Measurements from ENCODE around the gene ATP2B2.

- TF ChIP-seq, protein P1, sequence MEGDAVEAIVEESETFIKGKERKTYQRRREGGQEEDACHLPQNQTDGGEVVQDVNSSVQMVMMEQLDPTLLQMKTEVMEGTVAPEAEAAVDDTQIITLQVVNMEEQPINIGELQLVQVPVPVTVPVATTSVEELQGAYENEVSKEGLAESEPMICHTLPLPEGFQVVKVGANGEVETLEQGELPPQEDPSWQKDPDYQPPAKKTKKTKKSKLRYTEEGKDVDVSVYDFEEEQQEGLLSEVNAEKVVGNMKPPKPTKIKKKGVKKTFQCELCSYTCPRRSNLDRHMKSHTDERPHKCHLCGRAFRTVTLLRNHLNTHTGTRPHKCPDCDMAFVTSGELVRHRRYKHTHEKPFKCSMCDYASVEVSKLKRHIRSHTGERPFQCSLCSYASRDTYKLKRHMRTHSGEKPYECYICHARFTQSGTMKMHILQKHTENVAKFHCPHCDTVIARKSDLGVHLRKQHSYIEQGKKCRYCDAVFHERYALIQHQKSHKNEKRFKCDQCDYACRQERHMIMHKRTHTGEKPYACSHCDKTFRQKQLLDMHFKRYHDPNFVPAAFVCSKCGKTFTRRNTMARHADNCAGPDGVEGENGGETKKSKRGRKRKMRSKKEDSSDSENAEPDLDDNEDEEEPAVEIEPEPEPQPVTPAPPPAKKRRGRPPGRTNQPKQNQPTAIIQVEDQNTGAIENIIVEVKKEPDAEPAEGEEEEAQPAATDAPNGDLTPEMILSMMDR (IDR thresholded peaks at IDR 0.05; ENCODE audit: low read depth, low read length): no peak
- TF ChIP-seq, protein P2, sequence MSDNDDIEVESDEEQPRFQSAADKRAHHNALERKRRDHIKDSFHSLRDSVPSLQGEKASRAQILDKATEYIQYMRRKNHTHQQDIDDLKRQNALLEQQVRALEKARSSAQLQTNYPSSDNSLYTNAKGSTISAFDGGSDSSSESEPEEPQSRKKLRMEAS (IDR thresholded peaks at IDR 0.05; ENCODE audit: low read depth, low read length): peak; percentile 61; the same call in 1 of the 2 replicates
- TF ChIP-seq POLR2A (IDR thresholded peaks at IDR 0.05; ENCODE audit: extremely low read depth, insufficient read length): no peak
- TF ChIP-seq MYC (IDR thresholded peaks at IDR 0.05; ENCODE audit: low read depth, low read length): no peak; the same call in none of the 2 replicates
Observed at GRCh38 chr3:10292505-10293419, 212.6 kb downstream of the ATP2B2 start, which contains the start of gene GHRL.
